A673 (cell line): Measurements from ENCODE around the gene ISCU. TPM values are rescaled to one million over a fixed set of nuclear protein-coding genes. Genes with fewer than 3 reads are reported as not detected.

Source experiments
- BruUV-seq: library from RNA; stranded (reverse); fragments of 400-500 nt; replicated peaks from 2 replicates; lab custom pipeline; 2021; lab: Mats Ljungman, UMichigan
- CTCF ChIA-PET: fragments of 300-600 bp; sonication (Branson Sonifier 250); formaldehyde crosslinking; loops from one replicate; lab custom pipeline; 2022; ENCODE audit warnings: antibody characterized with exemption; lab: Charles Lee
- POLR2A ChIA-PET: fragments of 300-600 bp; sonication (Branson Sonifier 250); formaldehyde crosslinking; loops from one replicate; lab custom pipeline; 2022; ENCODE audit warnings: antibody characterized with exemption; ENCODE audit not compliant: low non-redundant PET; lab: Charles Lee
- DNase-seq: peaks from one replicate; pipeline ENCODE4 v3.0.0-alpha.2; 2015; ENCODE audit warnings: low spot score
- H3K27ac ChIP-seq: fragments of 200-600 bp; sonication (generic); 2 replicates; pipeline ENCODE4 v1.5.1; 2016; ENCODE audit warnings: mixed run types, low read depth, mild to moderate bottlenecking, mixed read lengths, antibody characterized with exemption, low read length; ENCODE audit not compliant: poor library complexity, severe bottlenecking
- H3K27me3 ChIP-seq: fragments of 200-600 bp; sonication (generic); replicated peaks from 2 replicates; pipeline ENCODE4 v1.6.1; 2017; ENCODE audit warnings: mixed run types, low read depth, mild to moderate bottlenecking, mixed read lengths, antibody characterized with exemption, low read length; ENCODE audit not compliant: insufficient read depth, poor library complexity
- H3K36me3 ChIP-seq: fragments of 200-600 bp; sonication (generic); 2 replicates; pipeline ENCODE4 v1.6.1; 2016; ENCODE audit warnings: mixed run types, mild to moderate bottlenecking, mixed read lengths, antibody characterized with exemption, low read length; ENCODE audit not compliant: insufficient read depth, poor library complexity, severe bottlenecking
- H3K4me1 ChIP-seq: fragments of 200-600 bp; sonication (generic); 2 replicates; pipeline ENCODE4 v1.6.1; 2017; ENCODE audit warnings: mixed run types, mild to moderate bottlenecking, mixed read lengths, antibody characterized with exemption, low read length; ENCODE audit not compliant: insufficient read depth, poor library complexity, severe bottlenecking
- H3K4me3 ChIP-seq: fragments of 200-600 bp; sonication (generic); 2 replicates; pipeline ENCODE4 v1.5.1; 2016; ENCODE audit warnings: low read depth, mixed run types, mild to moderate bottlenecking, mixed read lengths, low read length; ENCODE audit not compliant: poor library complexity, severe bottlenecking
- H3K9me3 ChIP-seq: fragments of 200-600 bp; sonication (generic); 2 replicates; pipeline ENCODE4 v1.6.1; 2016; ENCODE audit warnings: mixed run types, low read depth, mild to moderate bottlenecking, mixed read lengths, antibody characterized with exemption, low read length; ENCODE audit not compliant: poor library complexity, severe bottlenecking
- CTCF ChIP-seq: fragments of 300-800, 200-600 bp; sonication (generic); conservative IDR thresholded peaks from 2 replicates; pipeline ENCODE4 v1.5.1; 2017; ENCODE audit warnings: low read depth, mild to moderate bottlenecking, antibody characterized with exemption, low read length, moderate library complexity, mixed read lengths
- EZH2 ChIP-seq: fragments of 200-600 bp; sonication (generic); IDR thresholded peaks from 2 replicates; pipeline ENCODE4 v1.6.1; 2017; ENCODE audit warnings: borderline replicate concordance, low read depth, mild to moderate bottlenecking, mixed read lengths, antibody characterized with exemption, low read length; ENCODE audit not compliant: poor library complexity, severe bottlenecking
- intact Hi-C: fragments of 100-400 bp; cut with micrococcal nuclease; formaldehyde crosslinking; loops from one replicate; pipeline ENCODE4 v1.10.0; 2022; ENCODE audit not compliant: unreplicated experiment
- total RNA-seq: library from RNA; stranded (reverse); gene quantifications from 2 replicates; pipeline ENCODE4 v1.2.3, GENCODE V29; 2021

Gene ISCU
- total RNA-seq, 1 experiment from 2014 or later: 73.4 TPM

DNA sequence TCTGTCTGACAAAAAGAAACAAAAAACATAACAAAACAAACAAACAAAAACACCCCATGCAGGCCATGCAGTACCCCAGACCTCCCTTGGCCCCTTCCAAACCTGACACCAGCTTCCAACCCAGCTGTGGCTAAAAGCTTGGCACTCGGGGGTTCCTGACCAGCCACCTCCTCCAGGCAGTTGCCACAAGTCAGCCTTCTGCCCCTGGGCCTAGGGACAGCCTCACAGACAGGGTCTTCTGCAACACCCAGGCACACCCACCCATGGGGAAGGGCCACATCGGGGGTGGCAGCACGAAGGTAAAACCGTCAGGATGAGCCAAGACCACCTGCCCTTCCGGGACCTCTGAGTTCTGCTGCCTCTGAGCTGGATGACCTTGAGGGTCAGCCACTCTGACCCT, 46.2 kb downstream of the ISCU start:
- no peaks in the 10 kb centered on the region for H3K9me3 ChIP-seq
- TF ChIP-seq EZH2 (no peak), CTCF (no peak)
- peaks cover 7% of the 10 kb centered on the region for H3K4me1 ChIP-seq
- H3K4me3 ChIP-seq: no peak overlapping the region
- ChIA-PET CTCF (no interaction called here), POLR2A (no interaction called here)
- DNase-seq: no peak
- H3K36me3 ChIP-seq: no peaks in the 10 kb centered on the region
- no TSS peak for BruUV-seq
- intact Hi-C loops: no loop called here
- H3K27ac ChIP-seq: no peak overlapping the region
- H3K27me3 ChIP-seq: no peaks in the 10 kb centered on the region

GRCh38 chr12:108609537-108610335, 47.3 kb downstream of the ISCU start:
- peak; percentile 44 for DNase-seq
- Histone ChIP-seq H3K4me3 (no peak overlapping the region), H3K4me1 (peaks cover 7% of the 10 kb centered on the region), H3K27me3 (no peaks in the 10 kb centered on the region), H3K9me3 (no peaks in the 10 kb centered on the region), H3K27ac (no peak overlapping the region), H3K36me3 (no peaks in the 10 kb centered on the region)
- intact Hi-C loops: no loop called here
- TF ChIP-seq CTCF (no peak), EZH2 (no peak)
- BruUV-seq: no TSS peak
- ChIA-PET POLR2A (no interaction called here), CTCF (no interaction called here)

DNA sequence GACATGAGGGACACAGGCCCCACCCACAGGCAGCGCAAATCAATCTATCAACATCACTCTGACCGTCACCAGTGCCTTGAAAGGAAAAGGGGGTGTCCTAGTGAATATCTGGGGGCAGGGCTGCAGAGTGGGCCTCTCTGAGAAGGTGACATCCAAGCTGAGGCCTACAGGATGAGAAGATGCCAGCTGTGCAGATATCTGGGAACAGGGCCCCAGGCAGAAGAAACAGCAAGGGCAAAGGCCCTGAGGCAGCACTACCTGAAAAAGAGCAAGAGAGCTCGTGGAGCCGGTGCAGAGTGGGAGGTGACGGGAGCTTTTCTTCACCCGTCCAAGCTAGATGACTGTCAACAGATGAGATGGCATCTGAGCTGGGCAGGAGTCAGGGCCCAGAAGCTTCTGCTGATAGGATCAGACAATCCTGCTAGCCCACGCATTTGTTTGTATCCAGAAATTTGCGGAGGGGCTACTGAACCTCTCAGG, 48.0 kb downstream of the ISCU start:
- Histone ChIP-seq H3K36me3 (no peaks in the 10 kb centered on the region), H3K27ac (no peak overlapping the region), H3K27me3 (no peaks in the 10 kb centered on the region), H3K4me1 (peaks cover 7% of the 10 kb centered on the region), H3K9me3 (no peaks in the 10 kb centered on the region), H3K4me3 (no peak overlapping the region)
- ChIA-PET POLR2A (no interaction called here), CTCF (no interaction called here)
- no peak for DNase-seq
- intact Hi-C loops: no loop called here
- TF ChIP-seq CTCF (no peak), EZH2 (no peak)
- no TSS peak for BruUV-seq
